GM23338 (cell line): ENCODE results near the gene ADGRD1. TPM values are rescaled to one million over a fixed set of nuclear protein-coding genes. Genes with fewer than 3 reads are reported as not detected.

ENCODE experiments used
- ATAC-seq: fragments of 200-7000 bp; cut with Tn5 transposase; 3 replicates; pipeline ENCODE4 v1.9.1; 2020
- DNase-seq: peaks from one replicate; pipeline ENCODE4 v3.0.0-alpha.2; 2015; ENCODE audit warnings: low spot score
- H2AFZ ChIP-seq: fragments of 200-600 bp; sonication (generic); 2 replicates; pipeline ENCODE4 v1.8.0; 2016; ENCODE audit warnings: antibody characterized with exemption, mild to moderate bottlenecking, moderate library complexity
- H3F3A ChIP-seq: fragments of 200-600 bp; sonication (generic); replicated peaks from 2 replicates; pipeline ENCODE4 v1.8.0; 2017; ENCODE audit warnings: antibody characterized with exemption, mixed run types, low read depth
- H3K27ac ChIP-seq: fragments of 200-600 bp; sonication (generic); 2 replicates; pipeline ENCODE4 v1.6.1; 2016; ENCODE audit warnings: low read depth
- H3K27me3 ChIP-seq: fragments of 200-600 bp; sonication (generic); 2 replicates; pipeline ENCODE4 v1.8.0; 2016; ENCODE audit warnings: mild to moderate bottlenecking, mixed run types, moderate library complexity; ENCODE audit not compliant: insufficient read depth
- H3K36me3 ChIP-seq: fragments of 200-600 bp; sonication (generic); 2 replicates; pipeline ENCODE4 v1.8.0; 2016; ENCODE audit warnings: mild to moderate bottlenecking; ENCODE audit not compliant: insufficient read depth
- H3K4me1 ChIP-seq: fragments of 200-600 bp; sonication (generic); 2 replicates; pipeline ENCODE4 v1.8.0; 2016; ENCODE audit warnings: mild to moderate bottlenecking, moderate library complexity; ENCODE audit not compliant: insufficient read depth
- H3K4me2 ChIP-seq: fragments of 200-600 bp; sonication (generic); 2 replicates; pipeline ENCODE4 v1.7.1; 2017; ENCODE audit warnings: mixed run types
- H3K4me3 ChIP-seq: fragments of 200-600 bp; sonication (generic); 2 replicates; pipeline ENCODE4 v1.6.1; 2016; ENCODE audit warnings: mixed run types
- H3K79me2 ChIP-seq: fragments of 200-600 bp; sonication (generic); replicated peaks from 2 replicates; pipeline ENCODE4 v1.8.0; 2017; ENCODE audit warnings: mild to moderate bottlenecking; ENCODE audit not compliant: insufficient read depth
- H3K9me2 ChIP-seq: fragments of 200-600 bp; sonication (generic); 2 replicates; pipeline ENCODE4 v1.8.0; 2017; ENCODE audit not compliant: insufficient read depth
- H4K20me1 ChIP-seq: fragments of 200-600 bp; sonication (generic); replicated peaks from 2 replicates; pipeline ENCODE4 v1.8.0; 2017; ENCODE audit warnings: mild to moderate bottlenecking; ENCODE audit not compliant: insufficient read depth
- H3K27ac Mint-ChIP-seq: 2 replicates; pipeline ENCODE4 v1.8.0; 2020; ENCODE audit warnings: inconsistent platforms, mild to moderate bottlenecking, moderate library complexity, mixed read lengths
- H3K27me3 Mint-ChIP-seq: 3 replicates; pipeline ENCODE4 v1.8.0; 2022; ENCODE audit warnings: low read depth, mild to moderate bottlenecking, moderate library complexity, mixed read lengths, inconsistent platforms; ENCODE audit not compliant: insufficient read depth, poor library complexity
- H3K36me3 Mint-ChIP-seq: 3 replicates; pipeline ENCODE4 v1.8.0; 2021; ENCODE audit warnings: low read depth, mild to moderate bottlenecking, inconsistent platforms, moderate library complexity, mixed read lengths
- H3K4me1 Mint-ChIP-seq: 3 replicates; pipeline ENCODE4 v1.8.0; 2020; ENCODE audit warnings: mild to moderate bottlenecking, inconsistent platforms, mixed read lengths
- H3K4me3 Mint-ChIP-seq: 3 replicates; pipeline ENCODE4 v1.8.0; 2021; ENCODE audit warnings: moderate library complexity, mild to moderate bottlenecking, inconsistent platforms, mixed read lengths
- H3K9me3 Mint-ChIP-seq: 3 replicates; pipeline ENCODE4 v1.8.0; 2020; ENCODE audit warnings: moderate library complexity, mild to moderate bottlenecking, inconsistent platforms, mixed read lengths
- CREB1 ChIP-seq: fragments of 250-450 bp; sonication (Bioruptor Pico); IDR thresholded peaks from 2 replicates; pipeline ENCODE4 v1.5.0; 2020; ENCODE audit warnings: low read depth, mild to moderate bottlenecking, moderate library complexity
- EZH2 ChIP-seq: fragments of 200-600 bp; sonication (generic); IDR thresholded peaks from one replicate; pipeline ENCODE4 v1.8.0; 2017; ENCODE audit warnings: antibody characterized with exemption, mild to moderate bottlenecking, low read depth; ENCODE audit not compliant: unreplicated experiment
- EZH2phosphoT487 ChIP-seq: fragments of 200-600 bp; sonication (generic); IDR thresholded peaks from one replicate; pipeline ENCODE4 v1.8.1; 2018; ENCODE audit warnings: antibody characterized with exemption; ENCODE audit not compliant: unreplicated experiment
- JUNB ChIP-seq: IDR thresholded peaks from one replicate; pipeline ENCODE4 v1.6.1; 2016; ENCODE audit warnings: antibody characterized with exemption; ENCODE audit not compliant: unreplicated experiment
- NANOG ChIP-seq: IDR thresholded peaks from 2 replicates; pipeline ENCODE4 v1.6.1; 2016; ENCODE audit warnings: antibody characterized with exemption, borderline replicate concordance
- POLR2AphosphoS5 ChIP-seq: IDR thresholded peaks from 2 replicates; pipeline ENCODE4 v1.6.1; 2016; ENCODE audit warnings: antibody characterized with exemption, low read depth
- REST ChIP-seq: IDR thresholded peaks from one replicate; pipeline ENCODE4 v1.6.1; 2018; ENCODE audit warnings: antibody characterized with exemption; ENCODE audit not compliant: unreplicated experiment
- STAT1 ChIP-seq: IDR thresholded peaks from one replicate; pipeline ENCODE4 v1.6.1; 2016; ENCODE audit warnings: antibody characterized with exemption; ENCODE audit not compliant: unreplicated experiment
- ZNF114 ChIP-seq: fragments of 250-450 bp; sonication (Bioruptor Pico); IDR thresholded peaks from 2 replicates; pipeline ENCODE4 v1.5.0; 2020; ENCODE audit warnings: mild to moderate bottlenecking, moderate library complexity
- ZNF331 ChIP-seq: fragments of 250-450 bp; sonication (Bioruptor Pico); IDR thresholded peaks from 2 replicates; pipeline ENCODE4 v1.5.0; 2020; ENCODE audit warnings: low read depth, mild to moderate bottlenecking, moderate library complexity
- ZNF462 ChIP-seq: fragments of 250-450 bp; sonication (Bioruptor Pico); IDR thresholded peaks from 2 replicates; pipeline ENCODE4 v1.5.0; 2020; ENCODE audit warnings: mild to moderate bottlenecking, moderate library complexity
- polyA plus RNA-seq: library from polyadenylated mRNA; unstranded; fragments of >200 nt; fragmentation: Nextera tagmentation; extraction: Ambion mirVana; gene quantifications from 2 replicates; pipeline ENCODE4 v1.2.1, GENCODE V29; 2016
- total RNA-seq: library from RNA; depleted of rRNA; stranded (reverse); fragments of >200 nt; shearing (Covaris generic); gene quantifications from 2 replicates; pipeline ENCODE4 v1.2.3, GENCODE V29; 2014
- TF ChIP-seq, protein P1 (sequence below), 2 experiments: fragments of 200-600 bp in 1 of 2; sonication (generic) in 1 of 2; conservative IDR thresholded peaks; 2 replicates each; pipeline versions ENCODE4 v1.5.1 to v1.6.1; 2016 to 2017; ENCODE audit warnings: antibody characterized with exemption in 2 of 2, low read depth in 2 of 2, mild to moderate bottlenecking in 2 of 2, moderate library complexity in 1 of 2
- TF ChIP-seq, protein P2 (sequence below): IDR thresholded peaks from 2 replicates; pipeline ENCODE4 v1.6.1; 2016; ENCODE audit warnings: antibody characterized with exemption

The ADGRD1 gene
- total and polyA plus RNA-seq, 2 experiments from 2014 or later, result 1.4 TPM; not detected in 1

- no peak for DNase-seq
- H3K27ac Mint-ChIP-seq, result no peak overlapping the region
- H3K4me3 ChIP-seq, result no peak overlapping the region
- no peaks in the 10 kb centered on the region for H3K4me1 Mint-ChIP-seq
- H3K9me3 Mint-ChIP-seq, result peaks cover 21% of the 10 kb centered on the region
- H3K4me3 Mint-ChIP-seq, result no peak overlapping the region
- H3K27me3 Mint-ChIP-seq, result peaks cover 9% of the 10 kb centered on the region
- no peak overlapping the region for H3K4me2 ChIP-seq
- no peaks in the 10 kb centered on the region for H3K79me2 ChIP-seq
- TF ChIP-seq ZNF462 (CRISPR knock-in tag), result no peak
- no peak for TF ChIP-seq STAT1
- no peak for TF ChIP-seq CREB1 (CRISPR knock-in tag)
- no peak for TF ChIP-seq NANOG
- TF ChIP-seq POLR2AphosphoS5, result no peak
- TF ChIP-seq ZNF114 (CRISPR knock-in tag), result no peak
- no peak for TF ChIP-seq JUNB
- TF ChIP-seq EZH2, result no peak
- TF ChIP-seq, protein P1, sequence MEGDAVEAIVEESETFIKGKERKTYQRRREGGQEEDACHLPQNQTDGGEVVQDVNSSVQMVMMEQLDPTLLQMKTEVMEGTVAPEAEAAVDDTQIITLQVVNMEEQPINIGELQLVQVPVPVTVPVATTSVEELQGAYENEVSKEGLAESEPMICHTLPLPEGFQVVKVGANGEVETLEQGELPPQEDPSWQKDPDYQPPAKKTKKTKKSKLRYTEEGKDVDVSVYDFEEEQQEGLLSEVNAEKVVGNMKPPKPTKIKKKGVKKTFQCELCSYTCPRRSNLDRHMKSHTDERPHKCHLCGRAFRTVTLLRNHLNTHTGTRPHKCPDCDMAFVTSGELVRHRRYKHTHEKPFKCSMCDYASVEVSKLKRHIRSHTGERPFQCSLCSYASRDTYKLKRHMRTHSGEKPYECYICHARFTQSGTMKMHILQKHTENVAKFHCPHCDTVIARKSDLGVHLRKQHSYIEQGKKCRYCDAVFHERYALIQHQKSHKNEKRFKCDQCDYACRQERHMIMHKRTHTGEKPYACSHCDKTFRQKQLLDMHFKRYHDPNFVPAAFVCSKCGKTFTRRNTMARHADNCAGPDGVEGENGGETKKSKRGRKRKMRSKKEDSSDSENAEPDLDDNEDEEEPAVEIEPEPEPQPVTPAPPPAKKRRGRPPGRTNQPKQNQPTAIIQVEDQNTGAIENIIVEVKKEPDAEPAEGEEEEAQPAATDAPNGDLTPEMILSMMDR (conservative IDR thresholded peaks at IDR 0.05; ENCODE audit: low read depth in 2 of 2), result no peak
- TF ChIP-seq, protein P2, sequence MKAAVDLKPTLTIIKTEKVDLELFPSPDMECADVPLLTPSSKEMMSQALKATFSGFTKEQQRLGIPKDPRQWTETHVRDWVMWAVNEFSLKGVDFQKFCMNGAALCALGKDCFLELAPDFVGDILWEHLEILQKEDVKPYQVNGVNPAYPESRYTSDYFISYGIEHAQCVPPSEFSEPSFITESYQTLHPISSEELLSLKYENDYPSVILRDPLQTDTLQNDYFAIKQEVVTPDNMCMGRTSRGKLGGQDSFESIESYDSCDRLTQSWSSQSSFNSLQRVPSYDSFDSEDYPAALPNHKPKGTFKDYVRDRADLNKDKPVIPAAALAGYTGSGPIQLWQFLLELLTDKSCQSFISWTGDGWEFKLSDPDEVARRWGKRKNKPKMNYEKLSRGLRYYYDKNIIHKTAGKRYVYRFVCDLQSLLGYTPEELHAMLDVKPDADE, result no peak
- no peak for TF ChIP-seq REST
- TF ChIP-seq EZH2phosphoT487, result no peak
- TF ChIP-seq ZNF331 (CRISPR knock-in tag), result no peak
- H4K20me1 ChIP-seq, result no peaks in the 10 kb centered on the region
- no peak overlapping the region for H2AFZ ChIP-seq
- no peaks in the 10 kb centered on the region for H3K36me3 ChIP-seq
- ATAC-seq, result no peak
- H3K9me2 ChIP-seq, result no peaks in the 10 kb centered on the region
- H3K4me1 ChIP-seq, result no peaks in the 10 kb centered on the region
- no peaks in the 10 kb centered on the region for H3K27me3 ChIP-seq
- no peaks in the 10 kb centered on the region for H3F3A ChIP-seq
- no peak overlapping the region for H3K27ac ChIP-seq
- H3K36me3 Mint-ChIP-seq, result peaks cover 13% of the 10 kb centered on the region
Observed at GRCh38 chr12:131033486-131033885, 79.8 kb downstream of the ADGRD1 start.
